GM18502 (cell line): ENCODE measurements around the gene ZNF581.

Experiments
- ATAC-seq: cut with Tn5 transposase; IDR thresholded peaks from one replicate; pipeline ENCODE4 v1.9.1; 2021; ENCODE audit warnings: mild to moderate bottlenecking; ENCODE audit not compliant: unreplicated experiment, poor library complexity

The ZNF581 gene

DNA sequence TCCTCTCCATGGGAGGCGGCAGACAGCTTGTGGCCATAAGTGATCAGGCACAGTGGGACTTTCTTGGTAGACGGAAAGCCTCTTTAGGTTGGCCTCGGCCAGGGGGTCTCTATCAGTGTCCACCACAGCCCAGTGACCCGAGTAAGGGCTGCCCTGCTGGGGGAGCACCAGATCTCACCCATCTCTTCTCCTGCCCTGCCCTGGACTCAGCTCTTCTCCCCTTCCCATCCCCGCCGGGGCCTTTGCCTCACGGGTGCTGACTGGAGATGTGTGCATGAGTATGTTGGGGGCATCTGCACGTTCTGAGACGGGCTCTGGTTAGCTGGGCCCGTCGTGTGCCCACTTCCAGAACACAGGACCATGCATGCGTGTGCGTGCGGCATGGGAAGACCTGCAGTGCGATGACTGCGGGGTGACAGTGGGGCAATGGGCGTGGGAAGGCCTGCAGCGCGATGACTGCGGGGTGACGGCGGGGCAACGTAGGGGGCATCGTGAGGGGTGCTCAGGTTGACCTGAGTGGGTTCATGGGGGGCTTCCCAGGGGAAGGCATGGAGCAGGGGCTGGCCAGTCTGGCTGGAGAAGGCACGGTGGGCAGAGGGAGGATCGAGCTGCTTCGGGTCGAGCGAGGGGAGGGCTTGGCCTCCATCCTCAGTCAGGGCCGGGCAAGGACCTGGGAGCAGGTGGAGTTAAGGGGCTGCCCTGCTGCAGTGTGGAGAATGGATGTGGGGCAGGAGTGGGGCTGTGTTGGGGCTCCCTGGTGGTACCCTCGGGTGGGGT, 47.5 kb downstream of the ZNF581 start:
- no peak for ATAC-seq

DNA sequence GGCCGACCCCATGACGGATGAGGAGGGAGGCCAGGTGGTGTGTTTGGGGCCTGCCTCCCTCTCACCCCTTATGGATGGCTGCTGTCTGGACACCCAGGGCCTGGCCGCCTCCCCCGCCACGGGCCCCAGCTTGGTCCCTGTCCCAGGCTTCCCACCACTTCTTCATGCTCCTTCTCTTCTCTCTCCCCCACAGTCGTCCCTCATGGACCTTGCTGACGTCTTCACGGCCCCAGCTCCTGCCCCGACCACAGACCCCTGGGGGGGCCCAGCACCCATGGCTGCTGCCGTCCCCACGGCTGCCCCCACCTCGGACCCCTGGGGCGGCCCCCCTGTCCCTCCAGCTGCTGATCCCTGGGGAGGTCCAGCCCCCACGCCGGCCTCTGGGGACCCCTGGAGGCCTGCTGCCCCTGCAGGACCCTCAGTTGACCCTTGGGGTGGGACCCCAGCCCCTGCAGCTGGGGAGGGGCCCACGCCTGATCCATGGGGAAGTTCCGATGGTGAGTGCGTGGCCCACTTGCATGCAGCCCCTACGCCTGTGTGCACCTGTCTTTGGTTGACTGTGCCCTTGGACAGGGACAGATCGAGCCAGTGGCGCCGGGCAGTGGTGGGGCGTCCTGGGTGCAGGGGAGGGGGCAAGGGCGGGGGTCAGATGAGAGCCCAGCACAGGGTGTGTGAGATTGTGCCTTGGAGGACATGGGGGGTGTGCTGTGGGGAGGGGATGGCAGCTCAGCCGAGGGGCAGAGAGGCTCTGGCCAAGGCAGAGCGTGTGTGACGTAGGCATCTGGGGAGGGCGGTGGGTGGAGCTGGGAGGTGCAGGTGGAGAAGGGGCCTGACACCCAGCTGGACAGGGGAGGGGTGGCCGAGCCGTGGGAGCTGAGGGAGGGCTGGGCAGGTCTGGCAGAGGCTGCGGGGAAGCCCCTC, 48.4 kb downstream of the ZNF581 start:
- ATAC-seq, result no peak

DNA sequence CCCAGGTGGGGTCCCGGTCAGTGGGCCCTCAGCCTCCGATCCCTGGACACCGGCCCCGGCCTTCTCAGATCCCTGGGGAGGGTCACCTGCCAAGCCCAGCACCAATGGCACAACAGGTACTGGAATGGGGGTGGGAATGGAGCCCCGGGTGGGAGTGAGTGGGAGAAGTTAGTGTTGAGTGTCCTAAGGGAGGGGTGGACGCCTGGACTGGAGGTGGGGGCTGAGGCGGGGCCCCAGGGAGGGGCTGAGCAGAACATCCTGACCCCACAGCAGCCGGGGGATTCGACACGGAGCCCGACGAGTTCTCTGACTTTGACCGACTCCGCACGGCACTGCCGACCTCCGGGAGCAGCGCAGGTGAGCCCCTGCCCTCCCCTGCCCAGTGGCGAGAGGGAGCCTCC, 49.2 kb downstream of the ZNF581 start:
- ATAC-seq, result no peak

DNA sequence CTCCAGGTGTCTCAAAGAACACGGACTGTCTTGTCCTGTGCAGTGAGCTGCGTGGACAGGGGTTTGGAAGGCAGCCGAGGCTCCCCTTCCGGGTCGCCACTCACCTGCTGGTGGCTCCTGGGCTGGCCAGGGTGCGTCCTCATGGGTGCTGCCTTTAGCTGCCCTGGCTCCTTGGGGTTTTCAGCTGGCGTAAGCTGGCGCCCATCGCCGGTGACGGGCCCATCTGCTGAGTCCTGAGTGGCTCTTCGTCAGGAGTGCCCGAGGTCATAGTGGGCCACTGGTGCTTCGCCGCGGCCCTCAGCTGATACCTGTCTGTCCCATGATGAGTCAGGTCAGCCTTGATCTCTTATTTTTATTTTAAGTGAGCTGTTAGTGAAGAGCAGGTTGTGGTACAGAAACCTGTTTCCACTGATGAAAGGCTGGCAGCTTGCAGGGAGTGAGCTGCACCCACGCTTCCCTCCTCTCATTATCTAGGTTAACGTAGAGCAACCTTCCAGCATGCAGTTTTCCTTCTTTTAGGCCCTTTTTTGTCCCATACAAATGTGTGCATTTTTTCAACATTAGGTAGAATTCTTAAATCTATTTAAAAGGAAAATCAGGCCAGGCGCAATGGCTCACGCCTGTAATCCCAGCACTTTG, 50.0 kb downstream of the ZNF581 start:
- ATAC-seq, result no peak

DNA sequence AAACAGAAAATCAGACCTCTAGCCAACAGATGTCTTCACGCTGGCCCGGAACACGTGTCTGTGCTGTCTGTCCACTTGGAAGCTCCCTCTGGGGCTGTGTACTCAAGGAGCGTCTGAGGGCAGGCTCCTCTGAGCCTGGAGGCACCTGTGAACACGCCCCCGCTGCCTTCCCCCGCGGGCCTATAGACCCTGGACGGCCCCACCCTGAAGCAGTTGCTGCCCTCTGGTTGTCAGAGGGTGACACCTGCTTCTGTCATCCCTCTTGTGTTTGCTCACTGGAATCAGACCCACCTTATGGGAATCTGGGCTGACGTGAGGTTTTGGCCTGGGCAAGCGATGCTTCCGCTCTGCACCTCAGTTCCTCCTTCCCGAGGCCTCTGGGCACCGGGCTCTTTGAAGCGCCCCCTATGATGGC, 50.8 kb downstream of the ZNF581 start:
- ATAC-seq, result no peak

DNA sequence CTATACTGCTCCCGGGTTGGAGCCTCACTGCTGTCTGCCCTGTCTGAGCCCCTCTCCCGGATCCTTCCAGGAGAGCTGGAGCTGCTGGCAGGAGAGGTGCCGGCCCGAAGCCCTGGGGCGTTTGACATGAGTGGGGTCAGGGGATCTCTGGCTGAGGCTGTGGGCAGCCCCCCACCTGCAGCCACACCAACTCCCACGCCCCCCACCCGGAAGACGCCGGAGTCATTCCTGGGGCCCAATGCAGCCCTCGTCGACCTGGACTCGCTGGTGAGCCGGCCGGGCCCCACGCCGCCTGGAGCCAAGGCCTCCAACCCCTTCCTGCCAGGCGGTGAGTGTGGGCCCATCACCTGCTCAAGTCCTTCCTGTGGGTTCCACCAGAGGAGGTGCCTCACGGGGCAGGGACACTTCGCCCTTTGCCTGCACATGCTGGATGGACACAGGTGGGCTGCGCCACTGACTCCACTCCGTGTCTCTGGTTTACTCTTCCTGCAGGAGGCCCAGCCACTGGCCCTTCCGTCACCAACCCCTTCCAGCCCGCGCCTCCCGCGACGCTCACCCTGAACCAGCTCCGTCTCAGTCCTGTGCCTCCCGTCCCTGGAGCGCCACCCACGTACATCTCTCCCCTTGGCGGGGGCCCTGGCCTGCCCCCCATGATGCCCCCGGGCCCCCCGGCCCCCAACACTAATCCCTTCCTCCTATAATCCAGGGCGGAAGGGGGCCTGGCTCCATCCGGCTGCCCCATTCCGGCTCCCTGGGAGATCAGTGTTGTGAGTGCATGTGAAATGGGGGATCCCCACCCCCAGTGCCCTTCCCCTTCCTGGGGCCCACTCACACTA, 51.4 kb downstream of the ZNF581 start:
- ATAC-seq, result no peak
